Measurements from ENCODE around the gene TBCB.

TBCB gene

DNA sequence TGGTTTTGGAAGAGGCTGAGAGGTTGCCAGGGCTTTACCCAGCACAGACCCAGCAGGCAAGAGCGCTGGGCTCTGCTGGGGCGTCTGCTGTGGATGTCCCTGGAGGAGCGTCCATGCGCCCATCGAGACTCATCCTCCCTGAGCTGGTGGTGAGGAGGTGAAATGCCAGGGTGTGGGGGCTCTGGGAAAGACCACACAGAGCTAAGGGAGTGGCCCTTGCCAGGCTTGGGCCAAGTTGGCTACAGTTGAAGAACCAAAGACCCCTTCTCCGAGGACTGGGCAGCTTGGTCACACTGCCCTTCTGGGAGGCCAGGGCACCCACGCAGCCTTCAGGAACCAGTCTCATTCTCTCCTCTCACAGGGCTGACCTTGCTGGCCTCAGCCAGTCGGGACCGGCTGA, 28.9 kb upstream of the TBCB start:
- Histone ChIP-seq H3K4me1 (ENCODE audit: control insufficient read depth, insufficient read depth, low read length) (no peaks in the 10 kb centered on the region), H3K36me3 (ENCODE audit: control insufficient read depth, insufficient read depth, low read length) (peaks cover 96% of the 10 kb centered on the region), H3K9ac (ENCODE audit: low read length) (no peak overlapping the region), H3K27ac (ENCODE audit: low read depth, low read length) (no peak overlapping the region), H3K4me3 (ENCODE audit: low read depth, low read length) (no peak overlapping the region), H3K9me3 (ENCODE audit: control insufficient read depth, insufficient read depth, low read depth, low read length) (no peaks in the 10 kb centered on the region), H3K27me3 (ENCODE audit: control insufficient read depth, insufficient read depth, low read length) (no peaks in the 10 kb centered on the region)

DNA sequence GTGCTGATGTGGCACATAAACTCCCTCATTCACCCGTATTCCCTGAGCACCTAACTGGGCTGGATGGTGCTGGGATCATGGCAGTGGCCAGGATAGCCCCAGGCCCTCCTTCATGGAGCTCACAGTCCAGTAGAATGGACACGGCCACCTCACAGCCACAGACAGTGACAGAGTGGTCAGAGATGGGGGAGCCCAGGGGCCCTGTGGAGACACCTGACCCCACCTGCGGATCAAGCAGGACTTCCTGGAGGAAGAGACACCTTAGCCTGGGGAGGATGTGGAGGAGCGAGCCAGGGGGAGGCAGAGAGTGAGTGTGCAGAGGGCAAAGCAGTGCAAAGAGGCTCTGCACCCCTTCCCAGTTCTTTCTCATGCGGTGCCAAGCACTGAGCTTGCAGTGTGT, 25.4 kb upstream of the TBCB start:
- Histone ChIP-seq H3K27ac (ENCODE audit: low read depth, low read length) (no peak overlapping the region), H3K27me3 (ENCODE audit: control insufficient read depth, insufficient read depth, low read length) (no peaks in the 10 kb centered on the region), H3K9me3 (ENCODE audit: control insufficient read depth, insufficient read depth, low read depth, low read length) (no peaks in the 10 kb centered on the region), H3K9ac (ENCODE audit: low read length) (no peak overlapping the region), H3K4me1 (ENCODE audit: control insufficient read depth, insufficient read depth, low read length) (no peaks in the 10 kb centered on the region), H3K4me3 (ENCODE audit: low read depth, low read length) (no peak overlapping the region), H3K36me3 (ENCODE audit: control insufficient read depth, insufficient read depth, low read length) (peaks cover 93% of the 10 kb centered on the region)

DNA sequence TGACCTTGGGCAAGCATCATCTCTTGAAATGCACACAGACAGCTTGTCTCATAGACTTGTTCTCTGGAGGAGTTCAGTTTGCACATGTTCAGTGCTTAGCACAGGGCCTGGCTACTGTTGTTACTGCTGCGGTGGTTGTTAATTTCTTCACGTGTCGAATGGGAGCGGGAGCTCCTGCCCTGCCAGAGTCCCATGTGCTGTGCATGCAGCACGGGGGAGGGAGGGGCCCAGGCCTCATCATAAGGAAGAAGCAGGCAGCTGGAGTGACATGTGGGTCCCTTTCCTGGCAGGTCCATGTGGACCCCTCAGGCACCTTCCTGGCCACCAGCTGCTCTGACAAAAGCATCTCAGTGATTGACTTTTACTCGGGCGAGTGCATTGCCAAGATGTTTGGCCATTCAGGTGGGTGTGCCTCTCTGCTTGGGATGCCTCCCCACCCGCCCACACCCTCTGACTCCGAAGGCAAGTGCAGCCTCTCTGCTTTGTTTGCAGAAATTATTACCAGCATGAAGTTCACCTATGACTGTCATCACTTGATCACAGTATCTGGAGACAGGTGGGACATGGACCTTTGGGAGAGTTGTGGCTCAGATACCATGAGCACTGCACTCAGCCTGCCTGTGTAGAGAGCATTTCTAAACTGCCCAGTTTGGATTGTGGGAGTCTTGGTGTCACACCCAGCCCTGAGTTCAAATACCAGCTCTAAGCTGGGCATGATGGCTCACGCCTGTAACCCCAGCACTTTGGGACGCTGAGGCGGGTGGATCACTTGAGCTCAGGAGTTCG, 24.2 kb upstream of the TBCB start:
- peaks cover 94% of the 10 kb centered on the region for H3K36me3 ChIP-seq (ENCODE audit: control insufficient read depth, insufficient read depth, low read length)
- H3K9ac ChIP-seq (ENCODE audit: low read length): no peak overlapping the region
- no peaks in the 10 kb centered on the region for H3K27me3 ChIP-seq (ENCODE audit: control insufficient read depth, insufficient read depth, low read length)
- no peaks in the 10 kb centered on the region for H3K4me1 ChIP-seq (ENCODE audit: control insufficient read depth, insufficient read depth, low read length)
- no peaks in the 10 kb centered on the region for H3K9me3 ChIP-seq (ENCODE audit: control insufficient read depth, insufficient read depth, low read depth, low read length)
- no peak overlapping the region for H3K27ac ChIP-seq (ENCODE audit: low read depth, low read length)
- no peak overlapping the region for H3K4me3 ChIP-seq (ENCODE audit: low read depth, low read length)

DNA sequence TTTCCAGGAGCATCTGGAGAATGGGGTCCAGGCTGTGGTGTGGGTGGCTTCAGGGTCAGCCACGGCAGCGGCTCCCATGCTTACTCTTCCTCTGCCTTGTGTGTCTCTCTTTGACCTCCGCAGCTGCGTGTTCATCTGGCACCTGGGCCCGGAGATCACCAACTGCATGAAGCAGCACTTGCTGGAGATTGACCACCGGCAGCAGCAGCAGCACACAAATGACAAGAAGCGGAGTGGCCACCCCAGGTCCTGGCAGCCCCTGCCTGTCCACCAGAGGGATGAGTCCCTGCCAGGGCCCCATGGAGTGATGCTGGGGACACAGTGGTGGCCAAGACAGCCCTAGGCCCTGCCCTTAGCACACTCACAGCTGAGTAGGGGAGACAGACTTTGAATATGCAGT, 22.7 kb upstream of the TBCB start:
- H3K9me3 ChIP-seq (ENCODE audit: control insufficient read depth, insufficient read depth, low read depth, low read length): no peaks in the 10 kb centered on the region
- H3K4me1 ChIP-seq (ENCODE audit: control insufficient read depth, insufficient read depth, low read length): no peaks in the 10 kb centered on the region
- no peak overlapping the region for H3K9ac ChIP-seq (ENCODE audit: low read length)
- H3K27me3 ChIP-seq (ENCODE audit: control insufficient read depth, insufficient read depth, low read length): no peaks in the 10 kb centered on the region
- peaks cover 93% of the 10 kb centered on the region for H3K36me3 ChIP-seq (ENCODE audit: control insufficient read depth, insufficient read depth, low read length)
- H3K27ac ChIP-seq (ENCODE audit: low read depth, low read length): no peak overlapping the region
- no peak overlapping the region for H3K4me3 ChIP-seq (ENCODE audit: low read depth, low read length)

DNA sequence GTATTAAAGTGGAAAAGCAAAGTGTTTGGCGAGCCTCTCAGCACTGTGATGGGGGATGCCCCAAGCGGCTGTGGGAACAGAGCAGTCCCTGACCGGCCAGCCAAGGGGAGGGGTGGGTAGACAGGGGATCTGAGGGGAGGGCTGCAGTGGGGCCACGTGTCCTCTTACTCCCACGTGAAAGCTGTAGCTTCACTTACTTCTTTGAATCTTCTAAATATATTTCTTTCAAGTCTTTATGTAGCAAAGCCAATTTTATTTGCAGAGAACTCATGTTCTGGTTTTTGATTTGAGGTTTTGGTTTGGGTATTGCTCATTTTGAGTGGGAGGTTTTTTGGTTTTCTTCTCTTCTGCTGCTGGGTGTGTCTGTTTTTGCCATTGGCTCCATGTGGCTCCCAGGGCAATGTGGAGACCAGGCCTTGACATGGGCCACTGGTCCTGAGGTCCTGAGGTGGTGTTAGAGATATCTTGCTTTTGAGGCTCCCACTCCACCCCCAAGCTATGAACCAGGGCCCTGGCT, 22.1 kb upstream of the TBCB start:
- Histone ChIP-seq H3K4me1 (ENCODE audit: control insufficient read depth, insufficient read depth, low read length) (no peaks in the 10 kb centered on the region), H3K4me3 (ENCODE audit: low read depth, low read length) (no peak overlapping the region), H3K9me3 (ENCODE audit: control insufficient read depth, insufficient read depth, low read depth, low read length) (no peaks in the 10 kb centered on the region), H3K9ac (ENCODE audit: low read length) (no peak overlapping the region), H3K36me3 (ENCODE audit: control insufficient read depth, insufficient read depth, low read length) (peaks cover 91% of the 10 kb centered on the region), H3K27ac (ENCODE audit: low read depth, low read length) (no peak overlapping the region), H3K27me3 (ENCODE audit: control insufficient read depth, insufficient read depth, low read length) (no peaks in the 10 kb centered on the region)

DNA sequence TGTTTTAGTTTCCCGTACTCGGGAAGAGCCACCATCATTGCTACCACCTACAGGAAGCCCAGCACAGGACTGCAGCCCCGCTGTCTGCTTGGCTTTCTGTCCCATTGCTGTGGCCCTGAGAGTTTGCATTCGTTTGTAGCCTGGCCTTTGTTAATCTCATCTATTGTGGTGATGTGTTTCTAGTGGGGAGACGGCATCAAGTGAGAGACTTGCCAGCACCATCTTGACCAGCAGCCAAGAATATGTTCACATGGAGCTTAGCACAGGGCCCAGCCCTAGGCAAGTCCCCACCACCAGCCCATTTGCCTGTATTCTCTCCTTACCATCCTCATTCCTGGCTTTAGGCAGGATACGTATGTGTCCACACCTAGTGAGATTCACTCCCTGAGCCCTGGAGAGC, 21.6 kb upstream of the TBCB start:
- H3K4me3 ChIP-seq (ENCODE audit: low read depth, low read length): no peak overlapping the region
- H3K4me1 ChIP-seq (ENCODE audit: control insufficient read depth, insufficient read depth, low read length): no peaks in the 10 kb centered on the region
- H3K27me3 ChIP-seq (ENCODE audit: control insufficient read depth, insufficient read depth, low read length): no peaks in the 10 kb centered on the region
- H3K9me3 ChIP-seq (ENCODE audit: control insufficient read depth, insufficient read depth, low read depth, low read length): no peaks in the 10 kb centered on the region
- H3K36me3 ChIP-seq (ENCODE audit: control insufficient read depth, insufficient read depth, low read length): peaks cover 91% of the 10 kb centered on the region
- no peak overlapping the region for H3K9ac ChIP-seq (ENCODE audit: low read length)
- H3K27ac ChIP-seq (ENCODE audit: low read depth, low read length): no peak overlapping the region

DNA sequence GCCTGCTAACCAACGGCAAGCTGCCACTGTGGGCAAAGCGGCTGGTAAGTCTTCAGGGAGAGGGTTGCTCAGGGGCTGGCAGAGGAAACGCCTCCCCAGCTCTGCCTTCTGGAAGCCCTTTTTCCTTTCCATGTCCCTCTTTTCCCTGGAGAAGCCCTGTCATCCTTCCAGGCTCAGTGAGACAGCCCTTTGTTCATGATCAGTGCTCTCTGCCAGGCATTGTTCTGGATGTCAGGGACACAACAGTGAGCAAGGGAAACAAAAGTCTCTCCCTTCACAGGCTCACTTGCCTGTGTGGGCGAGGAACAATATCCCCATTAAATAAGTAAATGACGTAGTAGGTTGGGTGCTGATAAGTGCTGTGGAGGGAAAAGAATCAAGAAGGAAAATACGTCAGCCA, 18.2 kb upstream of the TBCB start:
- Histone ChIP-seq H3K4me1 (ENCODE audit: control insufficient read depth, insufficient read depth, low read length) (no peaks in the 10 kb centered on the region), H3K27me3 (ENCODE audit: control insufficient read depth, insufficient read depth, low read length) (no peaks in the 10 kb centered on the region), H3K27ac (ENCODE audit: low read depth, low read length) (no peak overlapping the region), H3K4me3 (ENCODE audit: low read depth, low read length) (no peak overlapping the region), H3K36me3 (ENCODE audit: control insufficient read depth, insufficient read depth, low read length) (peaks cover 90% of the 10 kb centered on the region), H3K9ac (ENCODE audit: low read length) (no peak overlapping the region), H3K9me3 (ENCODE audit: control insufficient read depth, insufficient read depth, low read depth, low read length) (no peaks in the 10 kb centered on the region)

DNA sequence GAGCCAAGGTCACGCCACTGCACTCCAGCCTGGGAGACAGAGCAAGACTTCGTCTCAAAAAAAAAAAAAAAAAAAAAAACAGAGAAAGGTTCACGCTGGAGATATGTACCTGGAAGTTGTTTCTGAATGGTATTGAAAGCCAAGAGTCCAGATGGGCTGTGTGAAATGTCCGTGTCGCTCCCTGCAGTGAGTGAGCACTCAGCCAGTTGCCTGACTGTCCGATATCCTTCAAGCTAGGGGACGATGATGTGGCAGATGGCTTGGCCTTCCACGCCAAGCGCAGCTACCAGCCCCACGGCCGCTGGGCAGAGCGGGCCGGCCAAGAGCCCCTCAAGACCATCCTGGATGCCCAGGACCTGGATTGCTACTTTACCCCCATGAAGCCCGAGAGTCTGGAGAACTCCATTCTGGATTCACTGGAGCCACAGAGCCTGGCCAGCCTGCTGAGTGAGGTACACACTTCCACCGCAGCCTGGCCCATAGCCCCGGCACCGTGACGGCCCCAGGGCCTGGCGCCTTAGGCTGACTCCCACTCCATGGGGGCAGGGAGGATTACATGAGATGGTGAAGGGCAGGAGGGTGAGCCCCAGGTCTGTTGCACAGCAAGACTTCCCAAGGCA, 16.0 kb upstream of the TBCB start:
- Histone ChIP-seq H3K9ac (ENCODE audit: low read length) (no peak overlapping the region), H3K4me3 (ENCODE audit: low read depth, low read length) (no peak overlapping the region), H3K36me3 (ENCODE audit: control insufficient read depth, insufficient read depth, low read length) (peaks cover 90% of the 10 kb centered on the region), H3K27ac (ENCODE audit: low read depth, low read length) (no peak overlapping the region), H3K27me3 (ENCODE audit: control insufficient read depth, insufficient read depth, low read length) (no peaks in the 10 kb centered on the region), H3K4me1 (ENCODE audit: control insufficient read depth, insufficient read depth, low read length) (no peaks in the 10 kb centered on the region), H3K9me3 (ENCODE audit: control insufficient read depth, insufficient read depth, low read depth, low read length) (no peaks in the 10 kb centered on the region)

DNA sequence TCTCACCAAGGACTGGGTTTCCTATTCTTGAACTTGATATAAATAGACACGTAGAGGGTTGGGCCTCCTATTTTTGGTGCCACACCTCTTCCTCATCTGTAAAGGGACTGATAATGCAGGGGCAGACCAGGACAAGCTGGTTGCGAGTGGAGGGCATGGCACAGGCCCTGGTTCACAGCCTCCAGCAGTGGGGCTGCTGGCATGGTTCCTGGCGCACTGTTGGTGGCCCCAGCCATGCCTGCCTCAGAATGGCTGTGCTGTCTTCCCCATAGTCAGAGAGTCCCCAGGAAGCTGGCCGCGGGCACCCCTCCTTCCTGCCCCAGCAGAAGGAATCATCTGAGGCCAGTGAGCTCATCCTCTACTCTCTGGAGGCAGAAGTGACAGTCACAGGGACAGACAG, 14.8 kb upstream of the TBCB start:
- H3K9me3 ChIP-seq (ENCODE audit: control insufficient read depth, insufficient read depth, low read depth, low read length): no peaks in the 10 kb centered on the region
- H3K9ac ChIP-seq (ENCODE audit: low read length): no peak overlapping the region
- H3K27me3 ChIP-seq (ENCODE audit: control insufficient read depth, insufficient read depth, low read length): no peaks in the 10 kb centered on the region
- no peak overlapping the region for H3K27ac ChIP-seq (ENCODE audit: low read depth, low read length)
- no peak overlapping the region for H3K4me3 ChIP-seq (ENCODE audit: low read depth, low read length)
- peaks cover 93% of the 10 kb centered on the region for H3K36me3 ChIP-seq (ENCODE audit: control insufficient read depth, insufficient read depth, low read length)
- no peaks in the 10 kb centered on the region for H3K4me1 ChIP-seq (ENCODE audit: control insufficient read depth, insufficient read depth, low read length)

DNA sequence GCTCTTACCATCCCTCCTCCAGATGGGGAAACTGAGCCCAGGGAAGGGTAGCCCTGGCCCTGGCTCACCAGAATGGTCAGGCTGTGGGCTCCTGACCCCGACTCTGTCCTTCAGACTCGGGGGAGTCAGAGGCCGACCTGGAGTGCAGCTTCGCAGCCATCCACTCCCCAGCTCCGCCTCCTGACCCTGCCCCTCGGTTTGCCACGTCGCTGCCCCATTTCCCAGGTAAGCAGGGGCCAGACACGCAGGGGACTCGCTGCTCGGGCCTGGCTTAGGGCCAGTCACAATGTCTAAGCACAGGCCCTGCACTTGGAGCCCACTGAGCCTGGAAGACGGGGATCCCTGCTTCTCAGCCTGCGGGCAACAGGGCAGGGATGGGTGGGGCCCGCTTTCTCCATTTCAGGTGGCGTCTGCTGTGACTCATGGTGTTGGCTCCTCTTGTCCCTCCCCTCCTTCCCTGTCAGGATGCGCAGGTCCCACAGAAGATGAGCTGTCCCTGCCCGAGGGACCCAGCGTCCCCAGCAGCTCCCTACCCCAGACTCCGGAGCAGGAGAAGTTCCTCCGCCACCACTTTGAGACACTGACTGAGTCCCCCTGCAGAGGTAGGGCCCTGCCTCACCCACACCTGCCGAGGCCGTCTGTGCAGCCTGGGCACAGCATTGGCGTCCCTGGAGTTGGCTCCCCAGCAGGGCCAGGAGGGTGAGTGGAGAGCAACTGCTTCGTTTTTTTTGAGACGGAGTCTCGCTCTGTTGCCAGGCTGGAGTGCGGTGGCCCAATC, 13.5 kb upstream of the TBCB start:
- H3K4me1 ChIP-seq (ENCODE audit: control insufficient read depth, insufficient read depth, low read length): no peaks in the 10 kb centered on the region
- H3K27ac ChIP-seq (ENCODE audit: low read depth, low read length): no peak overlapping the region
- H3K4me3 ChIP-seq (ENCODE audit: low read depth, low read length): no peak overlapping the region
- H3K9me3 ChIP-seq (ENCODE audit: control insufficient read depth, insufficient read depth, low read depth, low read length): no peaks in the 10 kb centered on the region
- H3K36me3 ChIP-seq (ENCODE audit: control insufficient read depth, insufficient read depth, low read length): peaks cover 92% of the 10 kb centered on the region
- H3K9ac ChIP-seq (ENCODE audit: low read length): no peak overlapping the region
- H3K27me3 ChIP-seq (ENCODE audit: control insufficient read depth, insufficient read depth, low read length): no peaks in the 10 kb centered on the region

DNA sequence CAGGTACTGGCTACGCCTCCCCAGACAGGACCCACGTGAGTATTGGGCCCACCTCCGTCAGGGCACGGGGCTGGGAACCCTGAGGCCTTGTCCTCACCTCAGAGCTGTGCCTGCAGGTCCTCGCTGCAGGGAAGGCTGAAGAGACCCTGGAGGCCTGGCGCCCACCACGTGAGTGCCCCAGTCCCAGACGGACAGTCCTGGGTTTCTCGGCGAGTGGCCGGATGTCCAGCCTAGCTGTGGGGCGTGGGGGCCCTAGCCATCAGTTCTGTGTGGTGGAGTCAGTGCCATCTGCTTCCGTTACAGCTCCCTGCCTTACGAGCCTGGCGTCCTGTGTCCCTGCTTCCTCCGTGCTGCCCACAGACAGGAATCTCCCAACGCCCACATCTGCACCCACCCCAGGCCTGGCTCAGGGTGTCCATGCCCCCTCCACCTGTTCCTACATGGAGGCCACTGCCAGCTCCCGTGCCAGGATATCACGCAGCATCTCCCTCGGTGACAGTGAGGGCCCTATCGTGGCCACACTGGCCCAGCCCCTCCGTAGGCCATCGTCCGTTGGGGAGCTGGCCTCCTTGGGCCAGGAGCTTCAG, 12.1 kb upstream of the TBCB start:
- Histone ChIP-seq H3K4me3 (ENCODE audit: low read depth, low read length) (no peak overlapping the region), H3K9ac (ENCODE audit: low read length) (no peak overlapping the region), H3K27ac (ENCODE audit: low read depth, low read length) (no peak overlapping the region), H3K36me3 (ENCODE audit: control insufficient read depth, insufficient read depth, low read length) (peaks cover 85% of the 10 kb centered on the region), H3K4me1 (ENCODE audit: control insufficient read depth, insufficient read depth, low read length) (no peaks in the 10 kb centered on the region), H3K27me3 (ENCODE audit: control insufficient read depth, insufficient read depth, low read length) (no peaks in the 10 kb centered on the region), H3K9me3 (ENCODE audit: control insufficient read depth, insufficient read depth, low read depth, low read length) (no peaks in the 10 kb centered on the region)
